A673 (cell line): ENCODE data around the gene TMEM273.

ENCODE experiments used
- CTCF ChIP-seq: fragments of 300-800, 200-600 bp; sonication (generic); conservative IDR thresholded peaks from 2 replicates; pipeline ENCODE4 v1.5.1; 2017; ENCODE audit warnings: low read depth, mild to moderate bottlenecking, antibody characterized with exemption, low read length, moderate library complexity, mixed read lengths
- EZH2 ChIP-seq: fragments of 200-600 bp; sonication (generic); IDR thresholded peaks from 2 replicates; pipeline ENCODE4 v1.6.1; 2017; ENCODE audit warnings: borderline replicate concordance, low read depth, mild to moderate bottlenecking, mixed read lengths, antibody characterized with exemption, low read length; ENCODE audit not compliant: poor library complexity, severe bottlenecking

GRCh38 chr10:49118430-49119074 lies 69.6 kb downstream of the TMEM273 start:
- TF ChIP-seq CTCF (no peak), EZH2 (no peak)
